Endothelial cell of umbilical vein (primary cell): ENCODE results near the gene OR51V1. TPM values are rescaled to one million over a fixed set of nuclear protein-coding genes. Genes with fewer than 3 reads are reported as not detected.
"Not testable (repeated sequence)": the region's sequence is repeated elsewhere in the genome, so short reads cannot be mapped to it uniquely, and the experiment has no call there.

Source experiments
- BruUV-seq: library from RNA; stranded (reverse); fragments of 400-500 nt; replicated peaks from 2 replicates; lab custom pipeline; 2021; lab: Mats Ljungman, UMichigan
- CTCF ChIA-PET: fragments of 300-600, 350-600 bp; sonication (Branson Sonifier 250); formaldehyde crosslinking; loops from one replicate; lab custom pipeline; 2021; ENCODE audit warnings: antibody characterized with exemption, inconsistent platforms; lab: Charles Lee
- POLR2A ChIA-PET: fragments of 300-600, 350-600 bp; sonication (Branson Sonifier 250); formaldehyde crosslinking; loops from one replicate; lab custom pipeline; 2021; ENCODE audit warnings: antibody characterized with exemption, inconsistent platforms; lab: Charles Lee
- DNase-seq: peaks from one replicate; pipeline ENCODE4 v3.0.0-alpha.2; 2011; ENCODE audit warnings: low read depth, low spot score
- FAIRE-seq: peaks from 2 replicates; lab custom pipeline; 2011; peaks lifted over from hg19 to GRCh38; lab: Jason Lieb, UNC
- H2AFZ ChIP-seq: 2 replicates; pipeline ENCODE4 v1.6.0; 2012; ENCODE audit warnings: low read depth, low read length, control low read depth, inconsistent platforms
- H3K27ac ChIP-seq: 2 replicates; pipeline ENCODE4 v1.5.1; 2011; ENCODE audit warnings: low read depth, mild to moderate bottlenecking, control low read depth, low read length, moderate library complexity; ENCODE audit not compliant: insufficient read depth
- H3K27me3 ChIP-seq, 2 experiments: 2 replicates each; pipeline versions ENCODE4 v1.6.0 to v1.6.1; 2011; ENCODE audit warnings: low read length in 2 of 2, mixed read lengths in 1 of 2; ENCODE audit not compliant: control insufficient read depth in 2 of 2, insufficient read depth in 2 of 2
- H3K36me3 ChIP-seq, 2 experiments: 2 replicates in 1 of 2; 3 replicates in 1 of 2; pipeline ENCODE4 v1.5.1; 2011; ENCODE audit warnings: low read length in 2 of 2, mild to moderate bottlenecking in 1 of 2, moderate library complexity in 1 of 2; ENCODE audit not compliant: control insufficient read depth in 2 of 2, insufficient read depth in 2 of 2; ENCODE audit errors: extremely low read depth in 1 of 2
- H3K4me1 ChIP-seq: 3 replicates; pipeline ENCODE4 v1.5.1; 2011; ENCODE audit warnings: mild to moderate bottlenecking, low read length; ENCODE audit not compliant: control insufficient read depth, insufficient read depth; ENCODE audit errors: extremely low read depth
- H3K4me2 ChIP-seq: 2 replicates; pipeline ENCODE4 v1.6.1; 2011; ENCODE audit warnings: low read length, control low read depth, mixed read lengths; ENCODE audit not compliant: insufficient read depth
- H3K4me3 ChIP-seq, 3 experiments: fragments of 200-600 bp in 1 of 3; sonication (generic), shearing (Covaris generic) in 1 of 3; replicated peaks in 1 of 3; 2 replicates each; pipeline ENCODE4 v1.5.1; 2011 to 2016; ENCODE audit warnings: control low read depth in 3 of 3, low read length in 3 of 3, mild to moderate bottlenecking in 2 of 3, inconsistent platforms in 1 of 3, low read depth in 1 of 3, moderate library complexity in 1 of 3; ENCODE audit not compliant: insufficient read depth in 1 of 3
- H3K79me2 ChIP-seq: 2 replicates; pipeline ENCODE4 v1.6.0; 2012; ENCODE audit warnings: low read length, inconsistent platforms; ENCODE audit not compliant: control insufficient read depth, insufficient read depth
- H3K9ac ChIP-seq: replicated peaks from 2 replicates; pipeline ENCODE3; 2011; ENCODE audit warnings: low read length, control low read depth; ENCODE audit not compliant: insufficient read depth; ENCODE audit errors: extremely low read depth
- H3K9me1 ChIP-seq: replicated peaks from 3 replicates; pipeline ENCODE4 v1.6.0; 2011; ENCODE audit warnings: mild to moderate bottlenecking, low read length; ENCODE audit not compliant: control insufficient read depth, insufficient read depth; ENCODE audit errors: extremely low read depth
- H3K9me3 ChIP-seq: replicated peaks from 2 replicates; pipeline ENCODE4 v1.5.1; 2012; ENCODE audit warnings: low read length, inconsistent platforms; ENCODE audit not compliant: control insufficient read depth, insufficient read depth
- H4K20me1 ChIP-seq: replicated peaks from 2 replicates; pipeline ENCODE3; 2011; ENCODE audit warnings: mild to moderate bottlenecking, low read length; ENCODE audit not compliant: control insufficient read depth, insufficient read depth; ENCODE audit errors: extremely low read depth
- dilution Hi-C: fragments of 300-500 bp; cut with MboI; formaldehyde crosslinking; loops from one replicate; pipeline ENCODE4 v1.15.0; 2019; ENCODE audit warnings: low sequenced_read_pairs; ENCODE audit not compliant: extremely low pct_ligation_motif_present
- intact Hi-C: fragments of 100-400 bp; cut with micrococcal nuclease; formaldehyde crosslinking; loops from one replicate; pipeline ENCODE4 v1.10.0; 2022
- polyA plus RNA-seq, 4 experiments: library from polyadenylated mRNA; depleted of rRNA in 3 of 4; stranded (reverse) in 3 of 4; unstranded in 1 of 4; fragments of >200 nt; gene quantifications; 2 replicates each; pipeline versions ENCODE4 v1.2.1 to v1.2.3, GENCODE V29; 2011 to 2012; ENCODE audit warnings: missing spikeins in 1 of 4
- total RNA-seq: library from RNA; stranded (reverse); gene quantifications from 2 replicates; pipeline ENCODE4 v1.2.3, GENCODE V29; 2021
- TF ChIP-seq, protein P1 (sequence below): IDR thresholded peaks from 2 replicates; pipeline ENCODE4 v1.6.1; 2011; ENCODE audit not compliant: insufficient read depth, insufficient read length

The OR51V1 gene
- total and polyA plus RNA-seq, 2 donors (not counting 3 experiments of a cell fraction or from before 2014, with no cell fraction given) = not detected

DNA sequence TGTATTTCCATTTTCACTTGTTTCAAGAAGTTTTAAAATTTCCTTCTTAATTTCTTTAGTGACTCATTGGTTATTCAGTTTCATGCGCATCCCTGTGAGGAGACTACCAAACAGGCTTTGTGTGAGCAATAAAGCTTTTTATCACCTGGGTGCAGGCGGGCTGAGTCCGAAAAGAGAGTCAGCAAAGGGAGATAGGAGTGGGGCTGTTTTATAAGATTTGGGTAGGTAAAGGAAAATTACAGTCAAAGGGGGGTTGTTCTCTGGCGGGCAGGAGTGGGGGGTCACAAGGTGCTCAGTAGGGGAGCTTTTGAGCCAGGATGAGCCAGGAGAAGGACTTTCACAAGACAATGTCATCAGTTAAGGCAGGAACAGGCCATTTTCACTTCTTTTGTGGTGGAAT lies 40.3 kb downstream of the OR51V1 start:
- H3K4me3 ChIP-seq, DNase-seq, POLR2A ChIA-PET, FAIRE-seq, H3K4me1 ChIP-seq, H3K9me3 ChIP-seq, H2AFZ ChIP-seq, H3K9ac ChIP-seq, H3K27me3 ChIP-seq, H3K4me2 ChIP-seq, H3K9me1 ChIP-seq, H3K27ac ChIP-seq, CTCF ChIA-PET, H4K20me1 ChIP-seq, intact Hi-C loops, H3K79me2 ChIP-seq, BruUV-seq, H3K36me3 ChIP-seq, dilution Hi-C loops: not testable (repeated sequence)

DNA sequence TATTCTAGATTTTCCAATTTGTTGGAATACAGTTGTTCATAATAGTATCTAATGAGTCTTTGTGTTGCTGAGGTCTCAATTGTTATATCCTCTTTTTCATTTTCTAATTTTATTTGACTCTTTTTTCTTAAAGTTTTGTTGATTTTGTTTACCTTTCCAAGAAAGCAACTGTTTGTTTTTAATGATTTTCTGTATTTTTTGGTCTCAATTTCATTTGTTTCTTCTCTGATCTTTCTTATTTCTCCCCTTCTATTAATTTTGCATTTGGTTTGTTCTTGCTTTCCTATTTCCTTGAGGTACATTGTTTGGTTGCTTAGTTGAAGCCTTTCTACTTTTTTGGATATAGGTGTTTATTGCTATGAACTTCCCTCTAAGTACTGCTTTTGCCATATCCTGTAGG lies 40.7 kb downstream of the OR51V1 start:
- FAIRE-seq = no peak

More for the DNA sequence above, 40.7 kb downstream of the OR51V1 start:
- TF ChIP-seq, protein P1, sequence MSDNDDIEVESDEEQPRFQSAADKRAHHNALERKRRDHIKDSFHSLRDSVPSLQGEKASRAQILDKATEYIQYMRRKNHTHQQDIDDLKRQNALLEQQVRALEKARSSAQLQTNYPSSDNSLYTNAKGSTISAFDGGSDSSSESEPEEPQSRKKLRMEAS = no peak
- H2AFZ ChIP-seq = no peak overlapping the region
- H3K79me2 ChIP-seq = no peaks in the 10 kb centered on the region
- H3K9ac ChIP-seq = no peak overlapping the region
- H3K27me3 ChIP-seq = no peaks in the 10 kb centered on the region
- dilution Hi-C loops (no loop called here), intact Hi-C loops (no loop called here)
- H3K36me3 ChIP-seq = no peaks in the 10 kb centered on the region
- H3K9me1 ChIP-seq = no peaks in the 10 kb centered on the region
- CTCF ChIA-PET = no interaction called here
- H3K9me3 ChIP-seq = no peaks in the 10 kb centered on the region
- no peak overlapping the region for H3K27ac ChIP-seq
- H3K4me1 ChIP-seq = no peaks in the 10 kb centered on the region
- H3K4me2 ChIP-seq = no peak overlapping the region
- no peak overlapping the region for H3K4me3 ChIP-seq
- no peak for DNase-seq
- POLR2A ChIA-PET = no interaction called here
- BruUV-seq = no TSS peak
- no peaks in the 10 kb centered on the region for H4K20me1 ChIP-seq
